Endothelial cell (in vitro differentiated cells): ENCODE measurements around the gene ZC2HC1B. TPM values are rescaled to one million over a fixed set of nuclear protein-coding genes. Genes with fewer than 3 reads are reported as not detected.

Experiments
- DNase-seq: peaks from one replicate; pipeline ENCODE4 v3.0.0; 2021; ENCODE audit warnings: low spot score
- H3K27ac Mint-ChIP-seq: one replicate; pipeline ENCODE4 v1.8.0; 2021; ENCODE audit warnings: mixed read lengths, inconsistent platforms; ENCODE audit not compliant: unreplicated experiment
- H3K27me3 Mint-ChIP-seq: one replicate; pipeline ENCODE4 v1.8.0; 2021; ENCODE audit warnings: mild to moderate bottlenecking, moderate library complexity, mixed read lengths, inconsistent platforms; ENCODE audit not compliant: unreplicated experiment
- H3K36me3 Mint-ChIP-seq: one replicate; pipeline ENCODE4 v1.8.0; 2021; ENCODE audit warnings: mild to moderate bottlenecking, low read depth, mixed read lengths, inconsistent platforms; ENCODE audit not compliant: unreplicated experiment
- H3K4me1 Mint-ChIP-seq: one replicate; pipeline ENCODE4 v1.8.0; 2021; ENCODE audit warnings: mild to moderate bottlenecking, mixed read lengths, inconsistent platforms; ENCODE audit not compliant: unreplicated experiment
- H3K4me3 Mint-ChIP-seq: one replicate; pipeline ENCODE4 v1.8.0; 2021; ENCODE audit warnings: mild to moderate bottlenecking, mixed read lengths, inconsistent platforms; ENCODE audit not compliant: unreplicated experiment
- H3K9me3 Mint-ChIP-seq: one replicate; pipeline ENCODE4 v1.8.0; 2021; ENCODE audit warnings: mixed read lengths, inconsistent platforms; ENCODE audit not compliant: unreplicated experiment
- total RNA-seq: library from RNA; stranded (reverse); fragmentation: NEBNext Ultra II Directional; extraction: Animal tissue kit (Norgen Biotek cat#: 25700); gene quantifications from one replicate; pipeline ENCODE4 v1.2.1, GENCODE V29; 2021; ENCODE audit not compliant: unreplicated experiment
- TF ChIP-seq, protein P1 (sequence below): fragments of 200-600 bp; sonication (generic); IDR thresholded peaks from one replicate; pipeline ENCODE4 v1.5.0; 2021; ENCODE audit warnings: antibody characterized with exemption; ENCODE audit not compliant: unreplicated experiment

Gene ZC2HC1B
- total RNA-seq, 1 donor from 2014 or later: 0.28 TPM

DNA sequence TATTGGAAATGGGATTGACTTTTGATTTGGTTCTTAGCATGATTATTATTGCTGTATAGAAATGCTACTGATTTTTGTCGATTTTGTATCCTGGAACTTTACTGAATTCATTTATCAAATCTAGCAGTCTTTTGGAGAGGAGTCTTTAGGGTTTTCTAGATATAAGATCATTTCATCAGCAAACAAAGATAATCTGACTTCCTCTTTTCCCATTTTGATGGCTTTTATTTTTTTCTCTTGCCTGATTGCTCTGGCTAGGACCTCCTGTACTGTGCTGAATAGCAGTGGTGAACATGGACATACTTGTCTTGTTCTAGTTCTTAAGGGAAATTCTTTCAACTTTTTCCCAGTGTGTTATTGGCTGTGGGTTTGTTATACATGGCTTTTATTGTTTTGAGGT is 64.6 kb downstream of the ZC2HC1B start:
- H3K36me3 Mint-ChIP-seq: peaks cover 6% of the 10 kb centered on the region

GRCh38 chr6:143929975-143930374 is 65.7 kb downstream of the ZC2HC1B start:
- H3K4me1 Mint-ChIP-seq: no peaks in the 10 kb centered on the region
- no peak for DNase-seq
- peaks cover 6% of the 10 kb centered on the region for H3K36me3 Mint-ChIP-seq
- TF ChIP-seq, protein P1, sequence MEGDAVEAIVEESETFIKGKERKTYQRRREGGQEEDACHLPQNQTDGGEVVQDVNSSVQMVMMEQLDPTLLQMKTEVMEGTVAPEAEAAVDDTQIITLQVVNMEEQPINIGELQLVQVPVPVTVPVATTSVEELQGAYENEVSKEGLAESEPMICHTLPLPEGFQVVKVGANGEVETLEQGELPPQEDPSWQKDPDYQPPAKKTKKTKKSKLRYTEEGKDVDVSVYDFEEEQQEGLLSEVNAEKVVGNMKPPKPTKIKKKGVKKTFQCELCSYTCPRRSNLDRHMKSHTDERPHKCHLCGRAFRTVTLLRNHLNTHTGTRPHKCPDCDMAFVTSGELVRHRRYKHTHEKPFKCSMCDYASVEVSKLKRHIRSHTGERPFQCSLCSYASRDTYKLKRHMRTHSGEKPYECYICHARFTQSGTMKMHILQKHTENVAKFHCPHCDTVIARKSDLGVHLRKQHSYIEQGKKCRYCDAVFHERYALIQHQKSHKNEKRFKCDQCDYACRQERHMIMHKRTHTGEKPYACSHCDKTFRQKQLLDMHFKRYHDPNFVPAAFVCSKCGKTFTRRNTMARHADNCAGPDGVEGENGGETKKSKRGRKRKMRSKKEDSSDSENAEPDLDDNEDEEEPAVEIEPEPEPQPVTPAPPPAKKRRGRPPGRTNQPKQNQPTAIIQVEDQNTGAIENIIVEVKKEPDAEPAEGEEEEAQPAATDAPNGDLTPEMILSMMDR: no peak
- no peak overlapping the region for H3K27ac Mint-ChIP-seq
- H3K9me3 Mint-ChIP-seq: no peaks in the 10 kb centered on the region
- peaks cover 3% of the 10 kb centered on the region for H3K27me3 Mint-ChIP-seq
- H3K4me3 Mint-ChIP-seq: no peak overlapping the region

More for the DNA sequence above, 64.6 kb downstream of the ZC2HC1B start:
- Mint-ChIP-seq H3K27me3 (peaks cover 3% of the 10 kb centered on the region), H3K9me3 (no peaks in the 10 kb centered on the region), H3K27ac (no peak overlapping the region), H3K4me3 (no peak overlapping the region), H3K4me1 (no peaks in the 10 kb centered on the region)
- DNase-seq: no peak
- TF ChIP-seq, protein P1: no peak

DNA sequence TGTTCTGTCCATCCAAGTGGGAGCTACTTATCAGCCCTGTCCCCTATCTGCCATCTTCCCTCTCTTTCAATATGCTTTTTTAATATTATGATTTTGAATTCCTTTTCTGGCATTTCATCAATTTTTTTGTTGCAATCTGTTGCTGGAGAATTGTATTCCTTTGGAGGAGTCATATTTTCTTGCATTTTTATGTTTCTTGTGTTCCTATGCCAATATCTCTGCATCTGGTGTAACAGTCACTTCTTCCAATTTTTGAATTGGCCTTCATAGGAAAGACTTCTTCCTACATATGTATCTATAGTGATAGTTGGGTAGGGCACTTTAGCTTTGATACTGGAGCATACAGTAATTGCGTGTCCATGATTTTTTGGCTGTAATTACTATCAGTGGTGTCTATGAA is 70.1 kb downstream of the ZC2HC1B start:
- Mint-ChIP-seq H3K36me3 (peaks cover 6% of the 10 kb centered on the region), H3K27ac (no peak overlapping the region), H3K4me3 (no peak overlapping the region), H3K4me1 (peaks cover 2% of the 10 kb centered on the region), H3K9me3 (no peaks in the 10 kb centered on the region), H3K27me3 (peaks cover 3% of the 10 kb centered on the region)
- TF ChIP-seq, protein P1: no peak
- DNase-seq: no peak

- TF ChIP-seq, protein P1: no peak
- H3K4me1 Mint-ChIP-seq: peaks cover 8% of the 10 kb centered on the region
- no peak overlapping the region for H3K4me3 Mint-ChIP-seq
- DNase-seq: no peak
- peaks cover 3% of the 10 kb centered on the region for H3K27me3 Mint-ChIP-seq
- no peaks in the 10 kb centered on the region for H3K9me3 Mint-ChIP-seq
- peaks cover 6% of the 10 kb centered on the region for H3K36me3 Mint-ChIP-seq
- no peak overlapping the region for H3K27ac Mint-ChIP-seq
Observed at GRCh38 chr6:143934867-143935266, 70.6 kb downstream of the ZC2HC1B start.

DNA sequence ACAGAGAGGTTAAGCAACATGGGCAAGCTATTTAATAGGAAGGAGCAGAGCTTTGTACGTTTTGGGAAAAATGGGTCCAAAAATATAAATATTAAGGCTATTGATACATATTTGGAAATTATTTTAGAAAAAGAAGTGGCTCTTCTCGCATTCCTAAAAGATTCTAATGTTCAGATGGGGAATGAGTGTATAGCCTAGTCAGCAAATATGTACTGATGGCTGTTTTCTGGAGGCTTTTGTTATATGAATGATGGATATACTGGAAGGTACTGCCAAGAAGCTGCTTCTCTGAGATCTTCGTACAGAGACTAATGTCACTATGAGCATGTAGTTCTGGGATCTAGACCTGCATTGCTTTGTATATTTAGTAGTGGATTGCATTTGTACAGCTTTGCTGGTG is 72.1 kb downstream of the ZC2HC1B start:
- Mint-ChIP-seq H3K27ac (no peak overlapping the region), H3K4me3 (no peak overlapping the region), H3K9me3 (no peaks in the 10 kb centered on the region), H3K4me1 (peaks cover 13% of the 10 kb centered on the region), H3K27me3 (peaks cover 3% of the 10 kb centered on the region), H3K36me3 (peaks cover 10% of the 10 kb centered on the region)
- TF ChIP-seq, protein P1: no peak
- DNase-seq: no peak
